AG04449 (cell line): ENCODE data around the gene UGT3A1.

ENCODE experiments used
- CTCF ChIA-PET: fragments of 350-600 bp; formaldehyde crosslinking; extraction: SDS; loops from one replicate; lab custom pipeline; 2021; ENCODE audit warnings: antibody characterized with exemption; lab: Yijun Ruan, JAX
- POLR2A ChIA-PET: fragments of 400-600, 350-600 bp; formaldehyde crosslinking; extraction: SDS; loops from one replicate; lab custom pipeline; 2020; ENCODE audit warnings: antibody characterized with exemption, inconsistent platforms; lab: Yijun Ruan, JAX
- DNase-seq: peaks from one replicate; pipeline ENCODE4 v3.0.0-alpha.2; 2010; ENCODE audit warnings: low read depth, low spot score
- H3K4me3 ChIP-seq: 2 replicates; pipeline ENCODE4 v1.5.1; 2011; ENCODE audit warnings: low read depth, mild to moderate bottlenecking, control low read depth, low read length
- TF ChIP-seq, protein P1 (sequence below): IDR thresholded peaks from one replicate; pipeline ENCODE4 v1.5.1; 2011; ENCODE audit warnings: mild to moderate bottlenecking, moderate library complexity, low read length, control low read depth, inconsistent platforms; ENCODE audit not compliant: insufficient read depth; ENCODE audit errors: missing control alignments

UGT3A1 gene

DNA sequence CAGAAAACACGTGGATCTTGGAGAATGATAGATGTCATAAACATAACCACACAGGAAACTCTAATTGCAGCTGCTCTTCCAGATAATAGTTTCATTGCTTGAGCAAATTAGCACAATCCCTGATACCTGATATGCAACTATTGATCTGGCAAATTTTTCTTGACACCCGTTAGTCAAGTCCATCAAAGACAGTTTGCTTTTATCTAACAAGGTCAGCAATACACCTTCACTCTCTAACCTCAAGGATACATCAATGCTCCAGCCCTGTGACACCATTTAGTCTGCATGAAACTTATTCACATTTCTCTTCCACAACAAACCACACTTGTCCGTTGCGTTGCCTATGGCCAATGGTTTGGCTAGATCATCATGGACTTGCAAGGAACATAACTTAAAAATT, 16.6 kb downstream of the UGT3A1 start:
- CTCF ChIA-PET, result no interaction called here

DNA sequence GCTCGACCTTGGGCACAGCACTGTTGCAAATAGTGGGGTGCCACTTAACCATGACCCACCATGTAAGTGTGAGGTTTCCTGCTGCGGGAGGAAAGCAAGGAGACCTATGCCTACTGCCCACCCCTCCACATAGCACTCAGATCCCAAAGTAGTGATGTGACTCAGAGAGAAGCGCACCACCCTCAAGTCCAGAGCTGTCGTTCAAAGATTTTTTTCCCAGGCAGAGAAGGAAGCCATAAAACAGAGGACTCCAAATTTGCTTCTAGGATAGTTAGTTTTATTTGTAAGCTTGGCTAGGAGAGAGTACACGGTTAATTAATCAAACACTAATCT, 19.3 kb downstream of the UGT3A1 start:
- ChIA-PET POLR2A (no interaction called here), CTCF (no interaction called here)
- H3K4me3 ChIP-seq, result no peak overlapping the region
- no peak for DNase-seq
- TF ChIP-seq, protein P1, sequence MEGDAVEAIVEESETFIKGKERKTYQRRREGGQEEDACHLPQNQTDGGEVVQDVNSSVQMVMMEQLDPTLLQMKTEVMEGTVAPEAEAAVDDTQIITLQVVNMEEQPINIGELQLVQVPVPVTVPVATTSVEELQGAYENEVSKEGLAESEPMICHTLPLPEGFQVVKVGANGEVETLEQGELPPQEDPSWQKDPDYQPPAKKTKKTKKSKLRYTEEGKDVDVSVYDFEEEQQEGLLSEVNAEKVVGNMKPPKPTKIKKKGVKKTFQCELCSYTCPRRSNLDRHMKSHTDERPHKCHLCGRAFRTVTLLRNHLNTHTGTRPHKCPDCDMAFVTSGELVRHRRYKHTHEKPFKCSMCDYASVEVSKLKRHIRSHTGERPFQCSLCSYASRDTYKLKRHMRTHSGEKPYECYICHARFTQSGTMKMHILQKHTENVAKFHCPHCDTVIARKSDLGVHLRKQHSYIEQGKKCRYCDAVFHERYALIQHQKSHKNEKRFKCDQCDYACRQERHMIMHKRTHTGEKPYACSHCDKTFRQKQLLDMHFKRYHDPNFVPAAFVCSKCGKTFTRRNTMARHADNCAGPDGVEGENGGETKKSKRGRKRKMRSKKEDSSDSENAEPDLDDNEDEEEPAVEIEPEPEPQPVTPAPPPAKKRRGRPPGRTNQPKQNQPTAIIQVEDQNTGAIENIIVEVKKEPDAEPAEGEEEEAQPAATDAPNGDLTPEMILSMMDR, result no peak

More for the DNA sequence above, 16.6 kb downstream of the UGT3A1 start:
- POLR2A ChIA-PET, result no interaction called here
- DNase-seq, result no peak
- TF ChIP-seq, protein P1, result no peak
- H3K4me3 ChIP-seq, result no peak overlapping the region

DNA sequence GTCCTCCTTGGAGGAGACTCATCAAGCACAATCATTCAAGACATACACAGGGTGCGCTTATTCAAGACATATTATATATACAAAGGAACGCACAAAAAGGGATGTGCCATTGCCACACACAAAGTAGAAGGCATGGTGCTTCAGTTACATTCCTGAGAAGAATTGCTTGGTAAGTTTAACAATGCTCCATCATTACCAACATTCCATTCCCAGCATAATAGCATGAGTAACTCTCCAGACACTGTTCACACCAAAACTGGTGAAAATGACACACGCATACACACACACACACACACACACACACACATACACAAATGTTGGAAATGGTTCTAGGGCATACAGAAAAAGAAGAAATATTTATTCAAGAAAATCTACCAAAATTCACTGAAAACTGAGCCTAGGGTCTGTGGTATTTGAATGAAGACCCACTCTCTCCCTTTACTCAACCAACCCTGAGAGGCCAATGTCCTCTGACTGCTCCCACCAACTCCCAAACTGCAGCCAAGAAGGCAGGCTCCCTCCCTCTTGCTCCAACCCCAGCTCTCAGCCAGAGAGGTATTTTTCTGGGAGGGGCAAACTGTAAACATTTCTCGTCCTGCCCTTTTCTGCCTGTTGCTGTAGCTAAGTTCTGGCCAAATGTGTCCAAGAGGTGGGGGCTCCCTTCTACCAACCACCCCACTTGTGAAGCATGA, 19.9 kb downstream of the UGT3A1 start:
- CTCF ChIA-PET, result no interaction called here
- TF ChIP-seq, protein P1, result no peak
- DNase-seq, result no peak
- H3K4me3 ChIP-seq, result no peak overlapping the region
- POLR2A ChIA-PET, result no interaction called here

DNA sequence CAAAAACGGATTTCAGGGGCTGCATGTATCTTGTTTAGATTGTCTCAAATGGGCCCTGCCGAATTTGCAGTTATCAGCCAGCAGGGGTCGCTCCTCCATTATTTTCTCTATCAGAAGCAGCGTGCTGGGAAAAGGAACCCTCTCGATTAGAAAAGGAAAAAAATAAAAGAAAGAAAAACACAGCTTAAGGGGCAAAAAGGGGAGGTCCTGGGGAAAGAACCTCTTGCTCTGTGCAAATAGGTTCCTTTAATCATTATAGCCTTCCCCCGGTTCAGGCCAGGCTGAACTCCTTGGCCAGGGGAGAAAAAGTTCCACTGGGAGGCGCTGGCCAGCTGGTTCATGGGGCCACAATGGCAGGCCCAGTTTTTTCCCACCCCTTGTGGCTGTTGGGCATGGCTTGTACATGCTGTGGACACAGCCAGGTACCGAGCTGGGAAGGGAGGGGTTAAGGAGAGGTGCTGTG, 27.8 kb downstream of the UGT3A1 start:
- TF ChIP-seq, protein P1, result peak; percentile 15
- no peak for DNase-seq
- POLR2A ChIA-PET, result no interaction called here
- no peak overlapping the region for H3K4me3 ChIP-seq
- CTCF ChIA-PET, result interaction anchor here (0.7 to 1.7 kb wide), 2 partner anchors 26 to 732 kb away, joined by 3 to 5 read pairs; no protein-coding TSS in a partner anchor

DNA sequence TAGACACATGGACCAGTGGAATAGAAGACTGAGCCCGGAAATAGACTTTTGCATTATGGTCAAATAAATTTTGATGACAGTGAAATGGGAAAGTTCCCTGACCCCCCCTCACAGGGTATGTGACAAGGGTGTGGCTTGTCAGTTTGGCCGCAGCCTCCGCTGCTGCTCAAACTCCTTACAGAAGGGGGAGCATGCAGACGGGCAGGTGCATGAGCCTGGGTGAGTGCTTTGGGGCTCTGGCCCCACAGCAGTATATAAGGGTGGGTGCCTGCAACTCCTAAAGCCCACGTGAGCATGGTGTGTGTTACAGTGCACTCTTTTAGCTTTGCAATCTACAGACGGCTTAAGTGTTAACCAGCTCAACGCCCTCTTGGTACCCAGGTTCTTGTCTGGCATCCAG, 30.9 kb downstream of the UGT3A1 start:
- DNase-seq, result no peak
- TF ChIP-seq, protein P1, result no peak
- ChIA-PET CTCF (no interaction called here), POLR2A (no interaction called here)
- H3K4me3 ChIP-seq, result no peak overlapping the region

DNA sequence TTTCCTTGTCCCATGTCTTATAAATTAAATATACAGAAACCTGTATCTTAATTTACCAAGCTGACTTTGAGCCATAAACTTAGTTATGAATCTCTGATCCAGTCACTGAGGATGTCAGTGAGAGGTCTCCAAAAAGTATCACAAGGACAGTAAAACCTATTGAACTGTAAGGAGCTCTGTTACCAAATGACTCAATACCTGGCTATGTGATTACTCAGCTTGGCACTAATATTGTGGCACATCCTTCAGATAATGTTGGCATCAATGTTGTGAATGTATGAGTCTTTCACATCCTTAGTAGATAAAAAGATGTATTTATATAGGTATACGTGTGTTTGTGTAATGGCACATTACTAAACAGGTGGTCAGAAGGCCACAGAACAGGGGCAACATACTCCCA, 34.8 kb downstream of the UGT3A1 start:
- POLR2A ChIA-PET, result no interaction called here

More for the DNA sequence above, 34.8 kb downstream of the UGT3A1 start:
- no peak for DNase-seq
- no peak overlapping the region for H3K4me3 ChIP-seq
- TF ChIP-seq, protein P1, result no peak
- CTCF ChIA-PET, result no interaction called here
